Panc1 (cell line): ENCODE data around the gene USP3. TPM values are rescaled to one million over a fixed set of nuclear protein-coding genes. Genes with fewer than 3 reads are reported as not detected.

Experiments used
- ATAC-seq: fragments of 200-7000 bp; cut with Tn5 transposase; 2 replicates; pipeline ENCODE4 v1.9.1; 2020; ENCODE audit warnings: mild to moderate bottlenecking, moderate library complexity
- BruUV-seq: library from RNA; stranded (reverse); fragments of 400-500 nt; replicated peaks from 2 replicates; lab custom pipeline; 2021; lab: Mats Ljungman, UMichigan
- CTCF ChIA-PET: fragments of 300-600 bp; sonication (Branson Sonifier 250); formaldehyde crosslinking; loops from one replicate; lab custom pipeline; 2022; ENCODE audit warnings: antibody characterized with exemption; lab: Charles Lee
- POLR2A ChIA-PET: fragments of 300-600 bp; sonication (Branson Sonifier 250); formaldehyde crosslinking; loops from one replicate; lab custom pipeline; 2022; ENCODE audit warnings: antibody characterized with exemption; lab: Charles Lee
- DNase-seq: peaks from one replicate; pipeline ENCODE4 v3.0.0-alpha.2; 2010; ENCODE audit warnings: low read depth, low spot score
- H3K27ac ChIP-seq: 2 replicates; pipeline ENCODE4 v1.5.1; 2011; ENCODE audit warnings: mild to moderate bottlenecking, low read length, inconsistent platforms
- H3K27me3 ChIP-seq: fragments of 200-500 bp; sonication (Bioruptor generic); 2 replicates; pipeline ENCODE4 v1.6.0; 2014; ENCODE audit warnings: low read length, inconsistent platforms; ENCODE audit not compliant: control insufficient read depth, insufficient read depth
- H3K36me3 ChIP-seq: fragments of 200-500 bp; sonication (Bioruptor generic); 2 replicates; pipeline ENCODE4 v1.5.1; 2014; ENCODE audit warnings: inconsistent platforms, mild to moderate bottlenecking, low read length, moderate library complexity; ENCODE audit not compliant: control insufficient read depth, insufficient read depth
- H3K4me1 ChIP-seq: 2 replicates; pipeline ENCODE4 v1.5.1; 2011; ENCODE audit warnings: inconsistent platforms, mild to moderate bottlenecking, low read length, moderate library complexity; ENCODE audit not compliant: control insufficient read depth, insufficient read depth
- H3K4me3 ChIP-seq, 2 experiments: 2 replicates each; pipeline ENCODE4 v1.5.1; 2011 to 2012; ENCODE audit warnings: low read depth in 2 of 2, low read length in 2 of 2, mild to moderate bottlenecking in 2 of 2, inconsistent platforms in 1 of 2, moderate library complexity in 1 of 2
- H3K9me3 ChIP-seq: fragments of 200-500 bp; sonication (Bioruptor generic); 2 replicates; pipeline ENCODE4 v1.5.1; 2014; ENCODE audit warnings: low read depth, mild to moderate bottlenecking, inconsistent platforms, low read length, moderate library complexity; ENCODE audit not compliant: control insufficient read depth, insufficient read depth
- CTCF ChIP-seq: fragments of 450-650 bp; IDR thresholded peaks from 2 replicates; pipeline ENCODE4 v1.5.1; 2017; ENCODE audit warnings: mild to moderate bottlenecking
- POLR2AphosphoS5 ChIP-seq: IDR thresholded peaks from 2 replicates; pipeline ENCODE4 v1.6.1; 2012; ENCODE audit warnings: mild to moderate bottlenecking, low read depth, low read length, moderate library complexity
- REST ChIP-seq, 2 experiments: IDR thresholded peaks; 2 replicates each; pipeline ENCODE4 v1.6.1; 2011 to 2012; ENCODE audit warnings: low read depth in 2 of 2, control low read depth in 1 of 2, low read length in 1 of 2, mild to moderate bottlenecking in 1 of 2, moderate library complexity in 1 of 2; ENCODE audit not compliant: insufficient read depth in 1 of 2
- SIN3A ChIP-seq: IDR thresholded peaks from 2 replicates; pipeline ENCODE4 v1.6.1; 2012; ENCODE audit warnings: low read depth, mild to moderate bottlenecking, low read length, moderate library complexity, borderline replicate concordance; ENCODE audit not compliant: insufficient read depth
- TCF7L2 ChIP-seq: IDR thresholded peaks from 2 replicates; pipeline ENCODE4 v1.6.1; 2011; ENCODE audit warnings: mild to moderate bottlenecking, low read depth, low read length, inconsistent platforms
- in situ Hi-C: cut with HindIII; loops from 2 replicates; pipeline ENCODE4 v1.10.0; 2016; ENCODE audit warnings: low sequenced_read_pairs, low pct_unique_long_range_greater_than_20kb
- intact Hi-C: fragments of 100-400 bp; cut with micrococcal nuclease; formaldehyde crosslinking; loops from one replicate; pipeline ENCODE4 v1.10.0; 2022; ENCODE audit not compliant: unreplicated experiment
- total RNA-seq: library from RNA; stranded (reverse); gene quantifications from one replicate; pipeline ENCODE4 v1.2.1, GENCODE V29; 2021; ENCODE audit not compliant: unreplicated experiment

Gene USP3
- total RNA-seq, 1 experiment from 2014 or later: 51.4 TPM

- in situ Hi-C loops: no loop called here
- no peaks in the 10 kb centered on the region for H3K9me3 ChIP-seq
- no peaks in the 10 kb centered on the region for H3K27me3 ChIP-seq
- peaks cover 30% of the 10 kb centered on the region for H3K4me1 ChIP-seq
- no peak for ATAC-seq
- intact Hi-C loops: no loop called here
- ChIA-PET POLR2A (no interaction called here), CTCF (interaction anchor here (0.7 kb wide), 1 partner anchor 266 kb away, joined by 3 read pairs; no protein-coding TSS in a partner anchor)
- no peak overlapping the region for H3K27ac ChIP-seq
- no peak for DNase-seq
- no TSS peak for BruUV-seq
- H3K4me3 ChIP-seq: no peak overlapping the region
- TF ChIP-seq CTCF (no peak), POLR2AphosphoS5 (no peak), SIN3A (no peak), REST (IDR thresholded peaks at IDR 0.05; ENCODE audit: insufficient read depth in 1 of 2, low read depth in 2 of 2, low read length in 1 of 2) (no peak), TCF7L2 (no peak)
- H3K36me3 ChIP-seq: no peaks in the 10 kb centered on the region
Measured at GRCh38 chr15:63490345-63491034, 13.9 kb upstream of the USP3 start.

GRCh38 chr15:63491116-63491827 lies 13.1 kb upstream of the USP3 start:
- no TSS peak for BruUV-seq

More at GRCh38 chr15:63491116-63491827, 13.1 kb upstream of the USP3 start:
- no peak for DNase-seq
- no peaks in the 10 kb centered on the region for H3K27me3 ChIP-seq
- ChIA-PET CTCF (interaction anchor here (0.7 kb wide), 1 partner anchor 265 kb away, joined by 3 read pairs; no protein-coding TSS in a partner anchor), POLR2A (interaction anchor here (0.6 kb wide), 1 partner anchor 63 kb away, joined by 3 read pairs; no protein-coding TSS in a partner anchor)
- in situ Hi-C loops (no loop called here), intact Hi-C loops (no loop called here)
- H3K4me3 ChIP-seq: no peak overlapping the region
- no peak overlapping the region for H3K27ac ChIP-seq
- no peaks in the 10 kb centered on the region for H3K9me3 ChIP-seq
- no peak for ATAC-seq
- H3K36me3 ChIP-seq: no peaks in the 10 kb centered on the region
- TF ChIP-seq TCF7L2: no peak
- TF ChIP-seq CTCF: no peak
- TF ChIP-seq POLR2AphosphoS5: no peak
- no peak for TF ChIP-seq SIN3A
- no peak for TF ChIP-seq REST (IDR thresholded peaks at IDR 0.05; ENCODE audit: insufficient read depth in 1 of 2, low read depth in 2 of 2, low read length in 1 of 2)
- peaks cover 38% of the 10 kb centered on the region for H3K4me1 ChIP-seq
